ENCODE data around the gene ZC2HC1C.

DNA sequence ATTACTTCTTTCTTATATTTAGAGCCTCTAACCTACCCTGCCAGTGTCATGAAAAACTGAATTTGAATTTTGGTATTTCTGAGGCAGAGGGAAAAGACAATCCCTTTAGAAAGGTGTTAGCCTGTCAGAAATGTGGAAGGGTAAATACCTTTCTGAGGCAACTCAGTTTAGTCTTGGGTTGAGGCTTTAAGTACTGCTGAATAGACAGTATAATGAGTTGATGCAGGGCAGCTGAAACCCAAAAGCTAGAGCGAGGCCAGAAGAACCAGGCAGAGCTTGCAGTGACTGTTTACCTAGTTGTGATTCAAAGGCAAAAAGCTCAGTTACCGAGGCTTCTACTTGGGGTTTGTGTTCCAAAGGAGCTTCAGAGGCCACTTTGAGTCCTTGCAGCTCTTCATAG lies 18.7 kb downstream of the ZC2HC1C start:
- TF ChIP-seq POLR2A (IDR thresholded peaks at IDR 0.05): no peak
- no peak for TF ChIP-seq CTCF (IDR thresholded peaks at IDR 0.05)

Measured in uterus (tissue), 2 donors.